ENCODE results near the gene CDK8. TPM values are rescaled to one million over a fixed set of nuclear protein-coding genes. Genes with fewer than 3 reads are reported as not detected.

Gene CDK8
- total and polyA plus RNA-seq, 8 donors, result 7.3 to 12.5 (median 9.9) TPM

- no peak for TF ChIP-seq CTCF (IDR thresholded peaks at IDR 0.05)
- no peaks in the 10 kb centered on the region for H3K36me3 ChIP-seq
These were observed 179.8 kb downstream of the CDK8 start for GRCh38 chr13:26433776-26434175.

GRCh38 chr13:26435171-26435570 lies 181.2 kb downstream of the CDK8 start:
- H3K9me3 ChIP-seq, result peaks cover 0 to 3% (median 0%) of the 10 kb centered on the region in 4 donors
- no peak for TF ChIP-seq CTCF (IDR thresholded peaks at IDR 0.05)
- no peak overlapping the region for H3K27ac ChIP-seq
- H3K4me1 ChIP-seq, result no peaks in the 10 kb centered on the region
- ATAC-seq (no peak), DNase-seq (no peak), FAIRE-seq (no peak)
- no peak overlapping the region for H3K4me3 ChIP-seq
- H3K27me3 ChIP-seq, result no peaks in the 10 kb centered on the region
- H3K36me3 ChIP-seq, result no peaks in the 10 kb centered on the region
- intact Hi-C loops (cut with DNase I), result no loop called here

More at GRCh38 chr13:26433776-26434175, 179.8 kb downstream of the CDK8 start:
- Histone ChIP-seq H3K4me3 (no peak overlapping the region), H3K4me1 (no peaks in the 10 kb centered on the region), H3K9me3 (peaks cover 0 to 3% (median 0%) of the 10 kb centered on the region in 4 donors), H3K27me3 (no peaks in the 10 kb centered on the region), H3K27ac (no peak overlapping the region)
- intact Hi-C loops (cut with DNase I), result no loop called here
- FAIRE-seq, result no peak
- DNase-seq, result no peak
- 41 to 60% methylated on average over 4 of the region's 4 CpGs for WGBS, 2 donors
- ATAC-seq, result no peak

GRCh38 chr13:26435646-26436045 lies 181.7 kb downstream of the CDK8 start:
- H3K9me3 ChIP-seq, result peaks cover 0 to 3% (median 0%) of the 10 kb centered on the region in 4 donors
- no peaks in the 10 kb centered on the region for H3K4me1 ChIP-seq
- no peak for ATAC-seq
- no peak for FAIRE-seq
- H3K27ac ChIP-seq, result no peak overlapping the region
- no peak overlapping the region for H3K4me3 ChIP-seq
- no peaks in the 10 kb centered on the region for H3K27me3 ChIP-seq
- TF ChIP-seq CTCF (IDR thresholded peaks at IDR 0.05), result no peak
- no peak for DNase-seq
- H3K36me3 ChIP-seq, result no peaks in the 10 kb centered on the region
- intact Hi-C loops (cut with DNase I), result no loop called here
- WGBS, 2 donors, result 60 to 72% methylated on average over 3 of the region's 3 CpGs

GRCh38 chr13:26436914-26437313 lies 183.0 kb downstream of the CDK8 start:
- Histone ChIP-seq H3K27ac (no peak overlapping the region), H3K9me3 (peaks cover 0 to 3% (median 0%) of the 10 kb centered on the region in 4 donors), H3K4me3 (no peak overlapping the region), H3K36me3 (no peaks in the 10 kb centered on the region), H3K4me1 (no peaks in the 10 kb centered on the region), H3K27me3 (no peaks in the 10 kb centered on the region)
- DNase-seq (no peak), ATAC-seq (no peak), FAIRE-seq (no peak)
- intact Hi-C loops (cut with DNase I), result no loop called here
- TF ChIP-seq CTCF (IDR thresholded peaks at IDR 0.05), result no peak
- WGBS, 2 donors, result 83 to 85% methylated on average over 3 of the region's 3 CpGs

GRCh38 chr13:26440111-26440510 lies 186.2 kb downstream of the CDK8 start:
- no peak overlapping the region for H3K4me3 ChIP-seq
- H3K27ac ChIP-seq, result no peak overlapping the region
- intact Hi-C loops (cut with DNase I), result no loop called here
- DNase-seq (no peak), FAIRE-seq (no peak), ATAC-seq (no peak)
- no peaks in the 10 kb centered on the region for H3K36me3 ChIP-seq
- peaks cover 0 to 3% (median 0%) of the 10 kb centered on the region in 4 donors for H3K9me3 ChIP-seq
- H3K27me3 ChIP-seq, result no peaks in the 10 kb centered on the region
- TF ChIP-seq CTCF (IDR thresholded peaks at IDR 0.05), result no peak
- 56 to 63% methylated on average over 3 of the region's 3 CpGs for WGBS, 2 donors
- H3K4me1 ChIP-seq, result no peaks in the 10 kb centered on the region
